ENCODE results near the gene MARK4.

DNA sequence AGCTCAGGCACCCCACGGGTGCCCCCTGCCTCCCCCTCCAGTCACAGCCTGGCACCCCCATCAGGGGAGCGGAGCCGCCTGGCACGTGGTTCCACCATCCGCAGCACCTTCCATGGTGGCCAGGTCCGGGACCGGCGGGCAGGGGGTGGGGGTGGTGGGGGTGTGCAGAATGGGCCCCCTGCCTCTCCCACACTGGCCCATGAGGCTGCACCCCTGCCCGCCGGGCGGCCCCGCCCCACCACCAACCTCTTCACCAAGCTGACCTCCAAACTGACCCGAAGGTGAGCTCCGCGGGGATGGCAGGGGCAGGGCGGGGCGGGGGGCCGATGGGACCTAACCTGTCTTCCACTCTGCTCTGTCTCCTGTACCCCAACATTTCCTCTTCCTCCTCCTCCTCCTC, 46.6 kb downstream of the MARK4 start:
- TF ChIP-seq, protein P1, sequence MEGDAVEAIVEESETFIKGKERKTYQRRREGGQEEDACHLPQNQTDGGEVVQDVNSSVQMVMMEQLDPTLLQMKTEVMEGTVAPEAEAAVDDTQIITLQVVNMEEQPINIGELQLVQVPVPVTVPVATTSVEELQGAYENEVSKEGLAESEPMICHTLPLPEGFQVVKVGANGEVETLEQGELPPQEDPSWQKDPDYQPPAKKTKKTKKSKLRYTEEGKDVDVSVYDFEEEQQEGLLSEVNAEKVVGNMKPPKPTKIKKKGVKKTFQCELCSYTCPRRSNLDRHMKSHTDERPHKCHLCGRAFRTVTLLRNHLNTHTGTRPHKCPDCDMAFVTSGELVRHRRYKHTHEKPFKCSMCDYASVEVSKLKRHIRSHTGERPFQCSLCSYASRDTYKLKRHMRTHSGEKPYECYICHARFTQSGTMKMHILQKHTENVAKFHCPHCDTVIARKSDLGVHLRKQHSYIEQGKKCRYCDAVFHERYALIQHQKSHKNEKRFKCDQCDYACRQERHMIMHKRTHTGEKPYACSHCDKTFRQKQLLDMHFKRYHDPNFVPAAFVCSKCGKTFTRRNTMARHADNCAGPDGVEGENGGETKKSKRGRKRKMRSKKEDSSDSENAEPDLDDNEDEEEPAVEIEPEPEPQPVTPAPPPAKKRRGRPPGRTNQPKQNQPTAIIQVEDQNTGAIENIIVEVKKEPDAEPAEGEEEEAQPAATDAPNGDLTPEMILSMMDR (conservative IDR thresholded peaks at IDR 0.05): no peak
- TF ChIP-seq EZH2 (IDR thresholded peaks at IDR 0.05; ENCODE audit: low read depth): no peak
